Measurements from ENCODE around the gene CDT1.

- TF ChIP-seq, protein P1, sequence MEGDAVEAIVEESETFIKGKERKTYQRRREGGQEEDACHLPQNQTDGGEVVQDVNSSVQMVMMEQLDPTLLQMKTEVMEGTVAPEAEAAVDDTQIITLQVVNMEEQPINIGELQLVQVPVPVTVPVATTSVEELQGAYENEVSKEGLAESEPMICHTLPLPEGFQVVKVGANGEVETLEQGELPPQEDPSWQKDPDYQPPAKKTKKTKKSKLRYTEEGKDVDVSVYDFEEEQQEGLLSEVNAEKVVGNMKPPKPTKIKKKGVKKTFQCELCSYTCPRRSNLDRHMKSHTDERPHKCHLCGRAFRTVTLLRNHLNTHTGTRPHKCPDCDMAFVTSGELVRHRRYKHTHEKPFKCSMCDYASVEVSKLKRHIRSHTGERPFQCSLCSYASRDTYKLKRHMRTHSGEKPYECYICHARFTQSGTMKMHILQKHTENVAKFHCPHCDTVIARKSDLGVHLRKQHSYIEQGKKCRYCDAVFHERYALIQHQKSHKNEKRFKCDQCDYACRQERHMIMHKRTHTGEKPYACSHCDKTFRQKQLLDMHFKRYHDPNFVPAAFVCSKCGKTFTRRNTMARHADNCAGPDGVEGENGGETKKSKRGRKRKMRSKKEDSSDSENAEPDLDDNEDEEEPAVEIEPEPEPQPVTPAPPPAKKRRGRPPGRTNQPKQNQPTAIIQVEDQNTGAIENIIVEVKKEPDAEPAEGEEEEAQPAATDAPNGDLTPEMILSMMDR (IDR thresholded peaks at IDR 0.05) = no peak
- TF ChIP-seq POLR2AphosphoS5 (IDR thresholded peaks at IDR 0.05; ENCODE audit: low read depth, low read length) (no peak), TCF7L2 (IDR thresholded peaks at IDR 0.05; ENCODE audit: low read depth, low read length) (no peak), SIN3A (IDR thresholded peaks at IDR 0.05; ENCODE audit: borderline replicate concordance, insufficient read depth, low read depth, low read length) (no peak)
- TF ChIP-seq, protein P2, sequence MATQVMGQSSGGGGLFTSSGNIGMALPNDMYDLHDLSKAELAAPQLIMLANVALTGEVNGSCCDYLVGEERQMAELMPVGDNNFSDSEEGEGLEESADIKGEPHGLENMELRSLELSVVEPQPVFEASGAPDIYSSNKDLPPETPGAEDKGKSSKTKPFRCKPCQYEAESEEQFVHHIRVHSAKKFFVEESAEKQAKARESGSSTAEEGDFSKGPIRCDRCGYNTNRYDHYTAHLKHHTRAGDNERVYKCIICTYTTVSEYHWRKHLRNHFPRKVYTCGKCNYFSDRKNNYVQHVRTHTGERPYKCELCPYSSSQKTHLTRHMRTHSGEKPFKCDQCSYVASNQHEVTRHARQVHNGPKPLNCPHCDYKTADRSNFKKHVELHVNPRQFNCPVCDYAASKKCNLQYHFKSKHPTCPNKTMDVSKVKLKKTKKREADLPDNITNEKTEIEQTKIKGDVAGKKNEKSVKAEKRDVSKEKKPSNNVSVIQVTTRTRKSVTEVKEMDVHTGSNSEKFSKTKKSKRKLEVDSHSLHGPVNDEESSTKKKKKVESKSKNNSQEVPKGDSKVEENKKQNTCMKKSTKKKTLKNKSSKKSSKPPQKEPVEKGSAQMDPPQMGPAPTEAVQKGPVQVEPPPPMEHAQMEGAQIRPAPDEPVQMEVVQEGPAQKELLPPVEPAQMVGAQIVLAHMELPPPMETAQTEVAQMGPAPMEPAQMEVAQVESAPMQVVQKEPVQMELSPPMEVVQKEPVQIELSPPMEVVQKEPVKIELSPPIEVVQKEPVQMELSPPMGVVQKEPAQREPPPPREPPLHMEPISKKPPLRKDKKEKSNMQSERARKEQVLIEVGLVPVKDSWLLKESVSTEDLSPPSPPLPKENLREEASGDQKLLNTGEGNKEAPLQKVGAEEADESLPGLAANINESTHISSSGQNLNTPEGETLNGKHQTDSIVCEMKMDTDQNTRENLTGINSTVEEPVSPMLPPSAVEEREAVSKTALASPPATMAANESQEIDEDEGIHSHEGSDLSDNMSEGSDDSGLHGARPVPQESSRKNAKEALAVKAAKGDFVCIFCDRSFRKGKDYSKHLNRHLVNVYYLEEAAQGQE (IDR thresholded peaks at IDR 0.05; ENCODE audit: insufficient read depth in 1 of 2, low read depth in 2 of 2, low read length in 1 of 2) = no peak
Measured at GRCh38 chr16:88766975-88767374, 36.6 kb upstream of the CDT1 start.
